A549 treated with ZK216348 at 1 μM for 4 hours (cell line): ENCODE measurements around the gene KIF1C. TPM values are rescaled to one million over a fixed set of nuclear protein-coding genes. Genes with fewer than 3 reads are reported as not detected.

Source experiments
- total RNA-seq: library from RNA; stranded (reverse); fragments of 200-300 nt; extraction: Qiagen RNA extraction; gene quantifications from 5 replicates; pipeline ENCODE4 v1.2.3, GENCODE V29; 2022; ENCODE audit warnings: low read depth

KIF1C gene
- total RNA-seq, result 95.3 to 132 TPM (median 116 TPM) in 5 replicates

GRCh38 chr17:4997302-4998026, at the start of gene KIF1C, which contains the start of gene INCA1:
KIF1C (plus strand) TSS chr17:4997950; CDS start chr17:5000247, 2,297 bp downstream.
INCA1 (minus strand) TSS chr17:4997522; CDS start chr17:4994437, 3,085 bp downstream.

GRCh38 chr17:4948166-4948930, 49.4 kb upstream of the KIF1C start, which contains the start of gene PFN1:
PFN1 (minus strand) TSS chr17:4948530; CDS start chr17:4948394, 136 bp downstream.

GRCh38 chr17:4950746-4951204, 47.0 kb upstream of the KIF1C start, which contains the start of gene ENO3:
ENO3 (plus strand) TSS chr17:4951119; CDS start chr17:4951830, 711 bp downstream.

GRCh38 chr17:4967539-4968485, 29.9 kb upstream of the KIF1C start, which contains the start of gene SPAG7:
SPAG7 (minus strand) TSS chr17:4967817; CDS start chr17:4967804, 13 bp downstream.

GRCh38 chr17:4986951-4987766, 10.6 kb upstream of the KIF1C start, which contains the start of gene CAMTA2:
CAMTA2 (minus strand) TSS chr17:4987675; CDS start chr17:4986222, 1,453 bp downstream.

GRCh38 chr17:5035315-5035714, 37.6 kb downstream of the KIF1C start, which contains the start of gene SLC52A1:
SLC52A1 (minus strand) TSS chr17:5035426; CDS start chr17:5034606, 820 bp downstream.

Other genes starting within 250 kb of the KIF1C start
- gene TM4SF5, start 226.1 kb upstream of the KIF1C start, total RNA-seq, result 0.44 to 1.2 TPM (median 0.78 TPM) in 5 replicates
- 0.94 to 1.7 TPM (median 1.5 TPM) in 4 of 5 replicates, not detected in the other for gene VMO1, start 211.6 kb upstream of the KIF1C start, total RNA-seq
- not detected in 5 replicates for gene GLTPD2, start 209.0 kb upstream of the KIF1C start, total RNA-seq
- gene PSMB6, start 201.8 kb upstream of the KIF1C start, total RNA-seq, result 391 to 521 TPM (median 476 TPM) in 5 replicates
- 17.2 to 31.6 TPM (median 24.7 TPM) in 5 replicates for gene PLD2, start 190.8 kb upstream of the KIF1C start, total RNA-seq
- 39.9 to 69.8 TPM (median 63.0 TPM) in 5 replicates for gene MINK1, start 164.6 kb upstream of the KIF1C start, total RNA-seq
- gene C17orf107, start 98.4 kb upstream of the KIF1C start, total RNA-seq, result 0.13 to 0.41 TPM (median 0.36 TPM) in 5 replicates
- 0.06 to 0.22 TPM (median 0.09 TPM) in 3 of 5 replicates, not detected in the others for gene CHRNE, start 94.9 kb upstream of the KIF1C start, total RNA-seq
- not detected in 5 replicates for gene GP1BA, start 65.7 kb upstream of the KIF1C start, total RNA-seq
- 48.3 to 76.4 TPM (median 71.9 TPM) in 5 replicates for gene SLC25A11, start 57.9 kb upstream of the KIF1C start, total RNA-seq
- 100 to 159 TPM (median 135 TPM) in 5 replicates for gene RNF167, start 57.7 kb upstream of the KIF1C start, total RNA-seq
- 2,069 to 3,159 TPM (median 3,031 TPM) in 5 replicates for gene PFN1, start 49.4 kb upstream of the KIF1C start, total RNA-seq
- 41.5 to 63.2 TPM (median 48.4 TPM) in 5 replicates for gene ENO3, start 46.8 kb upstream of the KIF1C start, total RNA-seq
- gene SPAG7, start 30.1 kb upstream of the KIF1C start, total RNA-seq, result 71.7 to 94.4 TPM (median 78.1 TPM) in 5 replicates
- 24.5 to 43.4 TPM (median 34.9 TPM) in 5 replicates for gene CAMTA2, start 10.3 kb upstream of the KIF1C start, total RNA-seq
- 1.1 to 2.4 TPM (median 1.5 TPM) in 5 replicates for gene INCA1, start 428 bp upstream of the KIF1C start, total RNA-seq
- gene SLC52A1, start 37.5 kb downstream of the KIF1C start, total RNA-seq, result 0.33 to 1.1 TPM (median 0.75 TPM) in 5 replicates
- gene ZFP3, start 80.5 kb downstream of the KIF1C start, total RNA-seq, result 0.81 to 1.5 TPM (median 1.0 TPM) in 5 replicates
- gene ZNF232, start 113.9 kb downstream of the KIF1C start, total RNA-seq, result 3.7 to 4.8 TPM (median 4.4 TPM) in 5 replicates
- gene USP6, start 118.1 kb downstream of the KIF1C start, total RNA-seq, result 0.04 to 0.07 TPM (median 0.04 TPM) in 3 of 5 replicates, not detected in the others
- 1.3 to 2.5 TPM (median 1.5 TPM) in 5 replicates for gene ZNF594, start 193.9 kb downstream of the KIF1C start, total RNA-seq
- not detected in 5 replicates for gene SCIMP, start 236.9 kb downstream of the KIF1C start, total RNA-seq